Activated T-helper 1 cell treated with Interleukin-2 at 50 U/mL for 16 hours (primary cell): Measurements from ENCODE around the gene SRM.

ENCODE experiments used
- DNase-seq: peaks from one replicate; pipeline ENCODE4 v3.0.0-alpha.2; 2020; ENCODE audit warnings: low read depth

Gene SRM

DNA sequence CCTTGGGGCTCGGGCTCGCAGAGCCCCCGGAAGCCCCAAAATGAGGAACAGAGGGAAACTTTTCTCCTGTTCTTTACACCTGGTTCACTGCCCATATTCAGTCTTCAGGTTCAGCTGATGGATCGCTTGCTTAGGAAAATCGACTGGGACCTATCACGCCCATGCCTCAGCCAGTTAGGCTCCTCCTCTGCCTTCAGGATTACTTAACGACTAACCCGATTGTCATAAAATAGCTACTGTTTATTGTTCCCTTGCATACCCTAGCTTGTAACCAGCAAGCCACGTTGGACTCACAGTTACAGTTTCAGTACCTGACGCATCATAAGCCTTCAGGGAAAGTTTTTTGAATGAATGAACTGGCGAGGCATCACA, 46.7 kb downstream of the SRM start:
- no peak for DNase-seq

DNA sequence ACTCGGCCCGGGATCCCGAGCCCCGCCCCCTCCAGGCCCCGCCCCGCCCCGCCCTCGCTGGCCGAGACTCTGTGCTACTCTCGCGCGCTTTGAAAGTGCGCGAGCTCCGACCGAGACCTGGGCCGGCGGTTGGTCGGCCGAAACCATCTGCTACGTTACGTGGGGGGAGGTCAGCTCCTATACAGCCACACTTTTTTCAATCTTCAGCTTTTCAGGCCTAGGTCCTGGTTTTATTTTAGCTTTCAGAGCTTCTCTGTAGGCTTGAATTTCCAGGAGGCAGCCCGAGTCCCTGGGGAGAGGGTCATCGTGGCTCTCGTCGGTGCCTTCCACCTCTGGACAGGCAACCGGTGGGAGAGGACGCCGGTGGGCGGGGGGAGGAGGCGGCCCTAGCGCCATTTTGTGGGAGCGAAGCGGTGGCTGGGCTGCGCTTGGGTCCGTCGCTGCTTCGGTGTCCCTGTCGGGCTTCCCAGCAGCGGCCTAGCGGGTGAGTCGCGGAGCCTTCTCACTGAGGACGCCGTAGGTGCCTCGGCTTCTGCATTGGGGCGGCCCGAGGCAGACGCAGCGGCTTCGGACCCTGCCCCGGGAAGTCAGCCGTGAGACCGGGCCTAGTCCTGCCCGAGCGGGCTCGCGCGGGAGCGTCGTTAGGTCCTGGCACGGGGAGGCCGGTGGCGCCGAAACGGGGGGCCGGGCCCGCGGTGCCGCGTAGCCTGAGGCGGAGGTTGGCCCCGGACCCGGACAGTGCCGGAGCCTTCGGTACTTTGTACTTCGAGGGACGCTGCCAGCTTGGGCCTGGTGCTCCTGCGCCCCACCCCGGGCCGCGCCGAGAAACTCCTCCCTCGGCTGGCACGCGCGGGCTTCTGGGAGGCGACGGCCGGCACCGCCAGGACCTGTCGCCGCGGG, 47.3 kb downstream of the SRM start, which contains the start of gene TARDBP:
Gene TARDBP (plus strand): TSS at position 395 of the 900 bp plus-strand sequence. CDS start 1,074 bp downstream, outside the sequence.
- DNase-seq = peak; percentile 81
